ENCODE data around the gene KCNH1. TPM values are rescaled to one million over a fixed set of nuclear protein-coding genes. Genes with fewer than 3 reads are reported as not detected.

KCNH1 gene
- total and polyA plus RNA-seq, 4 donors: 0.02 to 0.31 TPM; not detected in 2

- H3K9me3 ChIP-seq (ENCODE audit: control insufficient read depth in 4 of 4, insufficient read depth in 3 of 4, low read length in 3 of 4): no peaks in the 10 kb centered on the region
- H3K4me3 ChIP-seq: no peak overlapping the region
- no peaks in the 10 kb centered on the region for H3K27me3 ChIP-seq (ENCODE audit: control insufficient read depth in 3 of 3, insufficient read depth in 3 of 3, low read length in 2 of 3)
- H3K36me3 ChIP-seq (ENCODE audit: control insufficient read depth in 4 of 4, insufficient read depth in 4 of 4, low read length in 4 of 4): no peaks in the 10 kb centered on the region
- no peaks in the 10 kb centered on the region for H3K4me1 ChIP-seq (ENCODE audit: control insufficient read depth in 5 of 5, insufficient read depth in 5 of 5, low read length in 5 of 5)
- 79 to 87% methylated on average over 3 of the region's 3 CpGs for whole genome bisulfite sequencing, 2 donors
- ATAC-seq (ENCODE audit: insufficient read depth, low FRiP score) (no peak), DNase-seq (no peak)
- TF ChIP-seq CTCF (IDR thresholded peaks at IDR 0.05; ENCODE audit: control extremely low read depth, extremely low read depth): no peak
- H3K9ac ChIP-seq (ENCODE audit: insufficient read depth in 1 of 2, low read length in 2 of 2): no peak overlapping the region
- no peak overlapping the region for H3K27ac ChIP-seq (ENCODE audit: low read depth in 1 of 2, low read length in 1 of 2)
Observed at GRCh38 chr1:211035821-211036380, 98.0 kb downstream of the KCNH1 start.

- DNase-seq (no peak), ATAC-seq (ENCODE audit: insufficient read depth, low FRiP score) (no peak)
- no peaks in the 10 kb centered on the region for H3K27me3 ChIP-seq (ENCODE audit: control insufficient read depth in 3 of 3, insufficient read depth in 3 of 3, low read length in 2 of 3)
- no peak overlapping the region for H3K4me3 ChIP-seq
- no peak for TF ChIP-seq CTCF (IDR thresholded peaks at IDR 0.05; ENCODE audit: control extremely low read depth, extremely low read depth)
- no peaks in the 10 kb centered on the region for H3K36me3 ChIP-seq (ENCODE audit: control insufficient read depth in 4 of 4, insufficient read depth in 4 of 4, low read length in 4 of 4)
- no peak overlapping the region for H3K27ac ChIP-seq (ENCODE audit: low read depth in 1 of 2, low read length in 1 of 2)
- WGBS, 2 donors: 93 to 95% methylated on average over 2 of the region's 2 CpGs
- H3K4me1 ChIP-seq (ENCODE audit: control insufficient read depth in 5 of 5, insufficient read depth in 5 of 5, low read length in 5 of 5): no peaks in the 10 kb centered on the region
- no peak overlapping the region for H3K9ac ChIP-seq (ENCODE audit: insufficient read depth in 1 of 2, low read length in 2 of 2)
- no peaks in the 10 kb centered on the region for H3K9me3 ChIP-seq (ENCODE audit: control insufficient read depth in 4 of 4, insufficient read depth in 3 of 4, low read length in 3 of 4)
Observed at GRCh38 chr1:211033921-211034525, 99.9 kb downstream of the KCNH1 start.

GRCh38 chr1:211024901-211025300 lies 109.0 kb downstream of the KCNH1 start:
- Histone ChIP-seq H3K4me3 (no peak overlapping the region), H3K9me3 (ENCODE audit: control insufficient read depth in 4 of 4, insufficient read depth in 3 of 4, low read length in 3 of 4) (peaks cover 0 to 4% (median 0%) of the 10 kb centered on the region in 4 donors), H3K27ac (ENCODE audit: low read depth in 1 of 2, low read length in 1 of 2) (no peak overlapping the region), H3K36me3 (ENCODE audit: control insufficient read depth in 4 of 4, insufficient read depth in 4 of 4, low read length in 4 of 4) (no peaks in the 10 kb centered on the region), H3K9ac (ENCODE audit: insufficient read depth in 1 of 2, low read length in 2 of 2) (no peak overlapping the region), H3K4me1 (ENCODE audit: control insufficient read depth in 5 of 5, insufficient read depth in 5 of 5, low read length in 5 of 5) (no peaks in the 10 kb centered on the region), H3K27me3 (ENCODE audit: control insufficient read depth in 3 of 3, insufficient read depth in 3 of 3, low read length in 2 of 3) (no peaks in the 10 kb centered on the region)
- DNase-seq: no peak
- no peak for TF ChIP-seq CTCF (IDR thresholded peaks at IDR 0.05; ENCODE audit: control extremely low read depth, extremely low read depth)
- WGBS, 2 donors: 85% methylated on average over 2 of the region's 2 CpGs
- ATAC-seq (ENCODE audit: insufficient read depth, low FRiP score): no peak

All from lung (tissue), 12 donors.